A204.1 (cell line): ENCODE measurements around the gene RPL35.
"Not testable (repeated sequence)": the region's sequence is repeated elsewhere in the genome, so short reads cannot be mapped to it uniquely, and the experiment has no call there.

Source experiments
- FAIRE-seq: peaks from 2 replicates; lab custom pipeline; 2012; peaks lifted over from hg19 to GRCh38; lab: Jason Lieb, UNC

RPL35 gene

DNA sequence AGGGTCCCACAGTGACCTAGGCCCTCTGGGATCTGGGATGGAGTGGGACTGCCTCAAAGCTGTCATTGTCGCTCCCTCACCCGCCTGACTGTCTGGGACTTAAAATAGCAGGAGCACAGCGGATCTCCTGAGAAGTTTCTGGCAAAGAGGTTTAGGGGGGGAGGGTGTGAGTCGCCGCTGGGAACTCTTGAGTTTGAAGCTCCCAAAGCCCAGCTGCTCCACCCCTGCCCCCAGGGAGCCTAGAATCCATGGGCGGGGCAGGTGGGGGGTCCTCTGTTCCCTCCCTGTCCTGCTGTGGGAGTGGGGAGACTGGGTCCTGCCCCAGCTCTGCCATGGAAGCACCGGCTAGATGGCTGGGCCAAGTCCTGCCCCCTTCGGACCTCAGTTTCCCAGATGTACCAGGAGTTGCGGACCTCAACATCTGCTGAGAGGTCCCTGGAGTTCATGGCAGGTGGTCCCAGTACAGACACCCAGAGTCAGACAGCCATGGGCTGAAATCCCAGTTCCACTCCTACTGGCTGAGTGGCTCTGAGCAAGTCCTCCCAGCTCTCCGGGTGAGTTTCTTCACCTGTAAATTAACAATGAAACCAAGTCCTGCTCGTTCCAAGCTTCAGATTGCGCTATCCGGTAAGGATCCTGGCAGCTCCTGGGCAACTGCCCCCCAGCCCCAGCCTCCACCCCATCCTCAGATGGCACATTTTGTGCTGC is 9.5 kb downstream of the RPL35 start:
- no peak for FAIRE-seq

GRCh38 chr9:124849801-124850200 is 12.0 kb downstream of the RPL35 start:
- FAIRE-seq, result no peak

DNA sequence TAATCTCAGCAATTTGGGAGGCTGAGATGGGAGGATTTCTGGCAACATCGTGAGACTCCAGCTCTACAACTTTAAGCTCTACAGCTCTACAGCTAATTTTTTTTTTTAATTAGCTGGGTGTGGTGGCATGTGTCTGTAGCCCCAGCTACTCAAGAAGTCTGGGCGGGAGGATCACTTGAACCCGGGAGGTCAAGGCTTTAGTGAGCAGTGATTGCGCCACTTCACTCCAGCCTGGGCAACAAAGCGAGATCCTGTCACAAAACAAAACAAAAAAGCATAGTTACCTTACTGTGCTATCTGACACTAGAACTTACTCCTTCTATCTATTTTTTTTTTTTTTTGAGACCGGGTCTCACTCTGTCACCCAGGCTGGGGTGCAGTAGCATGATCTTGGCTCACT is 14.8 kb downstream of the RPL35 start:
- FAIRE-seq, result no peak

GRCh38 chr9:124846467-124846866 is 15.3 kb downstream of the RPL35 start:
- FAIRE-seq, result not testable (repeated sequence)

GRCh38 chr9:124844291-124844690 is 17.5 kb downstream of the RPL35 start:
- FAIRE-seq, result no peak

- FAIRE-seq, result no peak
These were observed 18.2 kb downstream of the RPL35 start for GRCh38 chr9:124843456-124844034.

DNA sequence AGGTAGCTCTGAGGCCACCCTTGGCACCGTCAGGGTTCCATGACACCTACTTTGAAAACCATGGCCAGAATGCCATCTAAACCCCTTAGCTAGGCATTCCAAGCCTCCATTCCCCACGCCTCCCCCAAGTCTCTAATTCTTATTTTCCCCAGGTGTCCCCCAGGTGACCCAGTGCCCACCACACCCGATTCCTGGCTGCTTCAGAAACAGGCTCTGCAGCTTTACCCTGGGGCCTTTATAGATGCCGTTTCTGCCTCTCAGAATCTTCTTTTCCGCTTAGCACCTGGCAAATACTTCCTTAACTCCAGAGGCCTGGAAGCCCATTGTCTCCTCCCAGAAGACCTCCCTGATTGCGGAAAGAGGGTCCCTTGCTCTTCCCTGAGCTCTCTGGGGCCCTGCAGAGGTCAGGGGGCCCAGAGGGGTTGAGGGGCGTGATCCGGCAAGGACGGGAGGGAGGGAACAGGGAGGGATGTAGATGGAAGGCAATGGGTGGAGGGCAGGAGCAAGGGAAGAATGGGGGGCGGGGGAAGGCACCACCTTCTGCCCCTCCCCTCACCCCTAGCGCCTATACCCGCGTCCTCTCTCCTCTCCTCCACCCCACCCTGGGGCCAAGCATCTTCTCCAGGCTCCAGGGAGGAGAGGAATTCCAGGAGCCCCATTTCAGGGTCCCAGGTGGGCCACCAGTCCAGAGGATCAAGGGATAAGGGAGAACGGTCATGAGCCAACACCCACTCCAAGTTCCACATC is 20.5 kb downstream of the RPL35 start:
- FAIRE-seq, result no peak

GRCh38 chr9:124840300-124840833 is 21.4 kb downstream of the RPL35 start:
- FAIRE-seq, result no peak

DNA sequence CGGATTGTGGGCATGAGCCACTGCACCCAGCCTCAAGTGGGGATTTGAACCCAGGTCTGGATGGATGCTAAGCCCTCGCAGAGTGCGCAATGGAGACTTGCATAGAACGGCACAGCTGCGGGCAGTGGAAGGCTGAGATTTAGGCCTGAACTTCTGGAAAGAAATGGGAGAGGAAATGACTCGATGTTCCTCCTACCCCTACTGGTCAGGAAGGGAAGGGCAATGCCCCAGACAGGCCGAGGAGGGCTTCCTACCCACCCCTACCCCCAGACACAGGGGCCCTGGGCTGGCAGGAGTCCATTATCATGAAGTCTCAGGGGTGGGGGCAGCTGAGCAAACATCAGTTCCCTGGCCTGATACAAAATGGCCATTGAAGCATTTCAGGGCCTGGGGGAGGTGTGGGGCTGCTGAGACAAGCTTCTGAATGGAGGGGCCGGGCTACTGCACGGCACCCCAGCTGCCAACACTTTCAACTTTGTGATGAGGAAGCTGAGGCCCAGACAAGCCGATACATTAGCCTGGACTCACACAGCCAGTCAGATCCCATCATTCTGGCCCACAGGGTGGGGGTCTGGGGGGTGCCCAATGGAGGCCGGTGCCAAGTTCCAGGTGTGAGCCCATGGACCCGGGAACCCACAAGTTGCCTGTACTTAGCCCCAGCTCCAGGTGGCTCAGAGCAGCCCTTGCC is 22.0 kb downstream of the RPL35 start:
- no peak for FAIRE-seq

DNA sequence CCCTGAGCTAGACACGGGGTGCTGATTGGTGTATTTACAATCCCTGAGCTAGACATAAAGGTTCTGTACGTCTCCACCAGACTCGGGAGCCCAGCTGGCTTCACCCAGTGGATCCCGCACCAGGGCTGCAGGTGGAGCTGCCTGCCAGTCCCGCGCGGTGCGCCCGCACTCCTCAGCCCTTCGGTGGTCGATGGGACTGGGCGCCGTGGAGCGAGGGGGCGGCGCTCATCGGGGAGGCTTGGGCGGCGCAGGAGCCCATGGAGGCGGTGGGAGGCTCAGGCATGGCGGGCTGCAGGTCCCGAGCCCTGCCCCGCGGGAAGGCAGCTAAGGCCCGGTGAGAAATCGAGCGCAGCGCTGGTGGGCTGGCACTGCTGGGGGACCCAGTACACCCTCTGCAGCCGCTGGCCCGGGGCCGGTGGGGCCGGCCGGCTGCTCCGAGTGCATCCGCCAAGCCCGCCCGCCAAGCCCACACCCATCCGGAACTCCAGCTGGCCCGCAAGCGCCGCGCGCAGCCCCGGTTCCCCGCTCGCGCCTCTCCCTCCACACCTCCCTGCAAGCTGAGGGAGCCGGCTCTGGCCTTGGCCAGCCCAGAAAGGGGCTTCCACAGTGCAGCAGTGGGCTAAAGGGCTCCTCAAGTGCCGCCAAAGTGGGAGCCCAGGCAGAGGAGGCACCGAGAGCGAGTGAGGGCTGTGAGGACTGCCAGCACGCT is 23.0 kb downstream of the RPL35 start:
- FAIRE-seq, result not testable (repeated sequence)

GRCh38 chr9:124838132-124838531 is 23.6 kb downstream of the RPL35 start:
- not testable (repeated sequence) for FAIRE-seq

- no peak for FAIRE-seq
These were observed 26.7 kb downstream of the RPL35 start for GRCh38 chr9:124835026-124835557.

DNA sequence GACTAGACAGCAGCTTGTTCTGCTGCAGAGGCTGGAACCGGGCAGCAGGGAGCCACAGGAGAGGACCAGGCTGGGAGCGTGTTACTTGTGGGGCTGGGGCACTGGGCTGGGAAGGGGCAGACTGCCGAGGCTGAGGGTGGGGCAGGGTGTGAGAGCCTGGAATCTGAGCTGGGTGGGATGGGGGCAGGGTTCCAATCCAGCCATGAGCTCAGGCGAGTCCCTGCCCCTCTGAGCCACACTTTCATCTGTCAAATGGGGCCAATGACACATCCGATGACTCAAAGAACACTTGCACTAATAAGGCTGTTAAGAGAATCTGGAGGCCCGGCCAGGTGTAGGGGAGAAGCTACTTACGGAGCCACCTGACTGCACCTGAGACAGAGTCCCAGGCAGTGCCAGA is 27.2 kb downstream of the RPL35 start:
- FAIRE-seq, result no peak

DNA sequence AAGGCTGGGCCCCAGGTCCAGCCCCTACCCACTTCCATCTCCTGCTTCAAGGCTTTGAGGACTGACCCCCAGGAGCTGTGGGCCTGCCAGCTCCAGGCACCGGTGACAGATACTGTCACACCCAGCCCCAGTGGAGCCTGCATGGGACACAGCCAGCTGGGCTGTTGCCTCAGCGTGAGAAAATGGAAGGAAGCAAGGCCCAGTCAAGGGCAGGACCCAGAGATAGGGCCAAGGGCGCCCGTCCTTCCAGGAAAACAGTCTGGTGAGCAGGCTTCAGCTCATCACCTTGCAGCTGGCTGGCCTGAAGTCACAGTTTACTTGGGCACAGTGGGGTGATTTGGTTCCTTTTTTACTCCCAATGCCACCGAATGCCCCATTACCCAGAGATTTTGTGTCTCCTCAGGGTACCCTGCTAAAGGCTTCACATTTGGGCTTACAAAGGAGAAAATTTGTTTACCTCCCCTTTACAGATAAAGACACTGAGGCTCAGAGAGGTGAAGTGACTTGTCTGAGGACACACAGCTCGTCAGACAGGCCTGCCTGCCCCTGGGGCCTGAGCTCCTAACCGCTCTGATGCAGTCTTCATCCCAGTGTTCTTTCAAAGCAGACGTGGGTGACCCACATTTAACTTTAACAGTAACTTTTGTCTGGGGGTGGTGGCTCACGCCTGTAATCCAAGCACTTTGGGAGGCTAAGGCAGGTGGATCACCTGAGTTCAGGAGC is 30.0 kb downstream of the RPL35 start:
- FAIRE-seq, result no peak

- FAIRE-seq, result no peak
These were observed 31.2 kb downstream of the RPL35 start for GRCh38 chr9:124830593-124830992.

- no peak for FAIRE-seq
These were observed 32.5 kb downstream of the RPL35 start for GRCh38 chr9:124829334-124829669.

GRCh38 chr9:124828489-124829333 is 33.0 kb downstream of the RPL35 start:
- no peak for FAIRE-seq

DNA sequence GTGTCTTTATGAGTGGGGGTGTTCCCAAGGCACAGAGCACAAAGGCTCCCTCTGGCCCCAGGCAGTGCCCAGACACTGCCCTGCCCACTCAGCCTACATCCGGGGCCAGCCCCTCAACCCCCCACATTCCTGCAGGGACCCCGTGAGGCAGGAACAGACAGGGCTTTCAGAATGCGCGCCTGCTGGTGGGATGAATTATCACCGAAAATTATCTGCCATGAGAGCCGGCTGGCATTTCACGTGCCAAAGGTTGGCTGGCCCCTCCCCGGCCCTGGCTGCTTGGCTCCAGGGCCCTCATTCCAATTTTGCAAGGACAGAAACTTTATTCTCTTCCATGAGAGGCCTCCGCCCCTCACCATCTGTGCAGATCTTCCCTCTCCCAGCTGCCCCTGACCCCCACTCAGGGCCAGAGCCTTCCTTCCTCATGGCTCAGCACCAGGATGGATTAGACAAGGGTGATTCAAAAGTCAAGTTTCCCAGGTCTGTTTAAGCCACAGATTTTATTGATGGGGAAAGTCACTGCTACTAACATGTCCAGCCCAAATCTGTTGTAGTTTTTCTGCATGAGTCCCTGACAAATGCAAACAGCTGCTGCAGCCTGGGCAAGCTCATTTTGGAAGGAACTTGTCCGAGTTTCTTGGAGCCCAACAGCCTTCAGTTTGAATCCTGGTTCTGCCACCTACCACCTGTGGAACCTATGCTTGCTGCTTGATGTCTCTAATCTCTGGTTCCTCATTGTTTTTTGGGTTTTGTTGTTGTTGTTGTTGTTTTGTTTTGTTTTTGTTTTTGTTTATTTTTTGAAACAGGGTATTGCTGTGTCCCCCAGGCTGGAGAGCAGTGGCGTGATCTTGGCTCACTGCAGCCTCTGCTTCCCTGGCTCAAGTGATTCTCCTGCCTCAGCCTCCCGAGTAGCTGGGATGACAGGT is 40.8 kb downstream of the RPL35 start:
- FAIRE-seq, result no peak
